Uterus (tissue), 4 donors: ENCODE measurements around the gene STARD10. TPM values are rescaled to one million over a fixed set of nuclear protein-coding genes. Genes with fewer than 3 reads are reported as not detected.

Source experiments
- DNase-seq, 2 donors: peaks; one replicate each; pipeline ENCODE4 v3.0.0-alpha.2; 2019 to 2020
- H3K27ac ChIP-seq, 2 donors: fragments of 200-600 bp; sonication (generic); 1 replicate in 1 of 2; 2 replicates in 1 of 2; pipeline ENCODE4 v1.5.1; 2016 to 2018
- H3K27me3 ChIP-seq, 2 donors: fragments of 200-600 bp; sonication (generic); one replicate each; pipeline ENCODE4 v1.5.1; 2018 to 2019; ENCODE audit warnings: control low read depth in 1 of 2
- H3K36me3 ChIP-seq, 2 donors: fragments of 200-600 bp; sonication (generic); one replicate each; pipeline ENCODE4 v1.5.1; 2019; ENCODE audit warnings: control low read depth in 1 of 2
- H3K4me1 ChIP-seq, 2 donors: fragments of 200-600 bp; sonication (generic); one replicate each; pipeline ENCODE4 v1.5.1; 2018 to 2019; ENCODE audit warnings: control low read depth in 1 of 2
- H3K4me3 ChIP-seq, 2 donors: fragments of 200-600 bp; sonication (generic); 1 replicate in 1 of 2; 2 replicates in 1 of 2; pipeline ENCODE4 v1.5.1; 2018 to 2019; ENCODE audit warnings: mild to moderate bottlenecking in 1 of 2
- H3K9me3 ChIP-seq, 2 donors: fragments of 200-600 bp; sonication (generic); one replicate each; pipeline ENCODE4 v1.5.1; 2019; ENCODE audit warnings: control low read depth in 1 of 2
- POLR2A ChIP-seq, 2 donors: fragments of 450-650 bp; IDR thresholded peaks; one replicate each; pipeline ENCODE4 v1.6.1; 2016; ENCODE audit warnings: antibody characterized with exemption in 2 of 2, mild to moderate bottlenecking in 1 of 2, moderate library complexity in 1 of 2
- intact Hi-C: fragments of 100-400 bp; cut with DNase I; formaldehyde crosslinking; loops from one replicate; pipeline ENCODE4 v1.15.1; 2023; ENCODE audit warnings: low total_unique reads
- total RNA-seq, 4 donors: library from RNA; depleted of rRNA in 3 of 4; stranded (reverse); fragments of >200 nt in 3 of 4; gene quantifications; one replicate each; pipeline versions ENCODE4 v1.1.0 to v1.2.4, GENCODE V29; 2014 to 2023
- TF ChIP-seq, protein P1 (sequence below), 4 experiments: fragments of 200-600 bp in 2 of 4; fragments of 450-650 bp in 2 of 4; sonication (generic) in 2 of 4; IDR thresholded peaks; one replicate each; pipeline ENCODE4 v1.5.1; 2016 to 2019; ENCODE audit warnings: antibody characterized with exemption in 4 of 4, mild to moderate bottlenecking in 2 of 4, moderate library complexity in 1 of 4
- donor health status: DM: yes; HTN: yes; CAD: no.

Gene STARD10
- total RNA-seq, 4 donors from 2014 or later: 19.1 to 85.3 (median 53.0) TPM

DNA sequence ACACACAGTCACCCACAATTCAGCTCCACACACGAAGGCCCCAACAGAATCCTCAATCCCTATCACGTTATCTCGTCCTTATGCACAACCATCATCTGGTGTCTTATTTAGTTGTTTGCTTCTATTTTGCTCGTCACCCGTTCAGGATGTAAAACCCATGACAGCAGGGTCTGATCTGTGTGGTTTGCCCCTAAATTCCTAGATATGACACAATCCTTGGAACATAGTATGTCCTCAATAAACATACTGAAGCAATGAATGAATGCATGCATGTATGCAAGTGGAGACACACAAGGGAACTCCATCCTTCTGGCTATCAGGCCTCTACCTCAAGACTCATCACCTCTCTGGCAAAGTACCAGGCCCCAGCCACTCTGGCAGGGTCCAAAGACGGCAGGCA is 20.2 kb downstream of the STARD10 start:
- H3K4me1 ChIP-seq: no peaks in the 10 kb centered on the region
- no peaks in the 10 kb centered on the region for H3K9me3 ChIP-seq
- intact Hi-C loops: no loop called here
- no peak for DNase-seq
- peak overlapping the region; percentile 53 to 54 for H3K27ac ChIP-seq
- H3K36me3 ChIP-seq: no peaks in the 10 kb centered on the region
- TF ChIP-seq POLR2A (IDR thresholded peaks at IDR 0.05): no peak
- TF ChIP-seq, protein P1, sequence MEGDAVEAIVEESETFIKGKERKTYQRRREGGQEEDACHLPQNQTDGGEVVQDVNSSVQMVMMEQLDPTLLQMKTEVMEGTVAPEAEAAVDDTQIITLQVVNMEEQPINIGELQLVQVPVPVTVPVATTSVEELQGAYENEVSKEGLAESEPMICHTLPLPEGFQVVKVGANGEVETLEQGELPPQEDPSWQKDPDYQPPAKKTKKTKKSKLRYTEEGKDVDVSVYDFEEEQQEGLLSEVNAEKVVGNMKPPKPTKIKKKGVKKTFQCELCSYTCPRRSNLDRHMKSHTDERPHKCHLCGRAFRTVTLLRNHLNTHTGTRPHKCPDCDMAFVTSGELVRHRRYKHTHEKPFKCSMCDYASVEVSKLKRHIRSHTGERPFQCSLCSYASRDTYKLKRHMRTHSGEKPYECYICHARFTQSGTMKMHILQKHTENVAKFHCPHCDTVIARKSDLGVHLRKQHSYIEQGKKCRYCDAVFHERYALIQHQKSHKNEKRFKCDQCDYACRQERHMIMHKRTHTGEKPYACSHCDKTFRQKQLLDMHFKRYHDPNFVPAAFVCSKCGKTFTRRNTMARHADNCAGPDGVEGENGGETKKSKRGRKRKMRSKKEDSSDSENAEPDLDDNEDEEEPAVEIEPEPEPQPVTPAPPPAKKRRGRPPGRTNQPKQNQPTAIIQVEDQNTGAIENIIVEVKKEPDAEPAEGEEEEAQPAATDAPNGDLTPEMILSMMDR (IDR thresholded peaks at IDR 0.05): no peak
- H3K27me3 ChIP-seq: no peaks in the 10 kb centered on the region
- H3K4me3 ChIP-seq: no peak overlapping the region

DNA sequence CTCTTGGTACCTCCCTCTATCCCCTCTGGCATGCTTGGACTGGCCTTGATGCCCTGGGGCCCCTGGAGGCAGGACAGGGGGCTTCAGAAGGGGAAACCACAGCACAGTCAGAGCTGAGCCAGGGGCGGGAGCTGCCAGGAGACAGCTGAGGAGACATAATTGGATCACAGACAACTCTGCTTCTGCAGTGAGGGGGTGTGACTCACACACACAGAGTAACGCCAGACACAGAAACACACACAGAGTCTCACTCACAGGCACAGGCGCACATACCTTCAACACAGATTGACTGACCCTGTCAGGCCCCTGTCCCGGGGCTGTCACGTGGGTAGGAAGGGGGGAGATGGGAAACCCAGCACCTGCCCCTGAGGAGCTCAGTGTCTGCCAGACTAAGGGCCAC is 20.6 kb downstream of the STARD10 start:
- Histone ChIP-seq H3K4me3 (no peak overlapping the region), H3K27ac (peak overlapping the region; percentile 54 to 56), H3K9me3 (no peaks in the 10 kb centered on the region), H3K36me3 (no peaks in the 10 kb centered on the region), H3K27me3 (no peaks in the 10 kb centered on the region), H3K4me1 (no peaks in the 10 kb centered on the region)
- intact Hi-C loops: no loop called here
- DNase-seq: peak; percentile 70 to 74
- TF ChIP-seq POLR2A (IDR thresholded peaks at IDR 0.05): no peak
- TF ChIP-seq, protein P1 (IDR thresholded peaks at IDR 0.05): no peak

DNA sequence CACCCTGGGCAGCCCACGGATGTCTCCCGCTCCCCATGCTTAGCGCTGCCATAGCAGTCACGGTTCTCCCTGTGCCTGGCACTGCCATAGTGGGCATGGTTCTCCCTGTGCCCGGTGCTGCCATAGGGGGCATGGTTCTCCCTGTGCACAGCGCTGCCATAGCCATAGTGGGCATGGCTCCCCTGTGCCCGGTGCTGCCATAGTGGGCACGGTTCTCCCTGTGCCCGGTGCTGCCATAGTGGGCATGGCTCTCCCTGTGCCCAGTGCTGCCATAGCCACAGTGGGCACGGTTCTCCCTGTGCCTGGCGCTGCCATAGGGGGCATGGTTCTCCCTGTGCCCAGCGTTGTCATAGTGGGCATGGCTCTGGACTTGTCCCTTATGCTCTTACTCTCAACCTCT is 21.8 kb downstream of the STARD10 start:
- H3K36me3 ChIP-seq: no peaks in the 10 kb centered on the region
- H3K4me3 ChIP-seq: no peak overlapping the region
- intact Hi-C loops: no loop called here
- no peaks in the 10 kb centered on the region for H3K27me3 ChIP-seq
- H3K9me3 ChIP-seq: no peaks in the 10 kb centered on the region
- no peak for DNase-seq
- TF ChIP-seq POLR2A (IDR thresholded peaks at IDR 0.05): no peak
- TF ChIP-seq, protein P1 (IDR thresholded peaks at IDR 0.05): no peak
- H3K27ac ChIP-seq: no peak overlapping the region
- no peaks in the 10 kb centered on the region for H3K4me1 ChIP-seq

DNA sequence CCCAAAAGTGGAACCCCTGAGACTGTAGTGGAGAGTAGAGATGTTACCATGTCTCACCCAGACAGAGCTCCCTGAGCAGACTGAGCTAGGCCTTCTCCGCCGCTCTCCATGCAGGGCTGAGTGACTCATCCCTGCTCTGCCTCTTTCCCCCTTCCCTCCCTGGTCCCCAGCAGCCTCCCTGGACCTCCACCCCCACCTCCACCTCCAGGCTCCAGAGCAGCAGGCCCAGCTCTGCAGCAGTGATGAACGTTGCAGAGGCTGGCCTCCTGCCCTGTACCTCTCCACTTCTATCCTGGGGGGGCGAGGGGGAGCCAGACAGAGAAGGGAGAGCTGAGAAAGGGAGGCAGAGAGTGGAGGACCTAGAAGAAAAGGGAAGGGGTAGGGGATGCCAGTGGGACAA is 22.3 kb downstream of the STARD10 start:
- intact Hi-C loops: no loop called here
- no peak overlapping the region for H3K4me3 ChIP-seq
- no peaks in the 10 kb centered on the region for H3K9me3 ChIP-seq
- no peaks in the 10 kb centered on the region for H3K27me3 ChIP-seq
- no peak overlapping the region for H3K27ac ChIP-seq
- DNase-seq: no peak
- TF ChIP-seq, protein P1 (IDR thresholded peaks at IDR 0.05): no peak
- no peak for TF ChIP-seq POLR2A (IDR thresholded peaks at IDR 0.05)
- no peaks in the 10 kb centered on the region for H3K4me1 ChIP-seq
- H3K36me3 ChIP-seq: no peaks in the 10 kb centered on the region

DNA sequence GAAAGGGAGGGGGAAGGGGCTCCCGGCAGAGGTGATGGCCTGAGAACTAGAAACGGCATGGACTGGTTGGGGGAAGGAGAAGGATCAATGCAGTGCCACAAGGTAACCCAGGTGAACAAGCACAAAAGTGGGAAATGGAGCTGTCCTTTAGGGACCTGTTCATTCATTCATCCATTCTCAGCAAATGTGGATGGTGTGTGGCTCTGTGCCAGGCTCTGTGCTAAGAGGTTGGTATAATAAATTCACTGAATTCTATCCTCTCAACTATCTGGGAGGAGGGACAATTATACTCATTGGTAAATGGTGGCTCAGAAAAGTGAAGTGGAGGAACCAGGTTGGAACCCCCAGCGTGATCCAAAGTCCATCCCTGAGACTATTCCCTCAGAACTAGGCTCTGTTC is 23.0 kb downstream of the STARD10 start:
- no peaks in the 10 kb centered on the region for H3K4me1 ChIP-seq
- no peaks in the 10 kb centered on the region for H3K9me3 ChIP-seq
- TF ChIP-seq, protein P1 (IDR thresholded peaks at IDR 0.05): no peak
- no peak for TF ChIP-seq POLR2A (IDR thresholded peaks at IDR 0.05)
- intact Hi-C loops: no loop called here
- DNase-seq: no peak
- no peak overlapping the region for H3K27ac ChIP-seq
- no peak overlapping the region for H3K4me3 ChIP-seq
- H3K27me3 ChIP-seq: no peaks in the 10 kb centered on the region
- no peaks in the 10 kb centered on the region for H3K36me3 ChIP-seq
